Activated naive CD8-positive, alpha-beta T cell treated with anti-CD3 and anti-CD28 coated beads, Interleukin-2, amount 10 ng/mL, durations not matched to agents 7 days and 5 days (primary cell): ENCODE data around the gene EXOG. TPM values are rescaled to one million over a fixed set of nuclear protein-coding genes. Genes with fewer than 3 reads are reported as not detected.

Source experiments
- ATAC-seq: fragments of 150-1000 bp; cut with Tn5 transposase; one replicate; pipeline ENCODE4 v1.10.0; 2021; ENCODE audit warnings: low read depth, moderate library complexity
- POLR2A ChIA-PET: fragments of 350-600 bp; sonication (Branson Sonifier 250); formaldehyde crosslinking; loops from one replicate; lab custom pipeline; 2021; ENCODE audit warnings: antibody characterized with exemption; lab: Charles Lee
- DNase-seq: peaks from one replicate; pipeline ENCODE4 v3.0.0; 2021
- H3K27ac Mint-ChIP-seq: one replicate; pipeline ENCODE4 v1.8.0; 2022; ENCODE audit warnings: mild to moderate bottlenecking, mixed read lengths
- H3K27me3 Mint-ChIP-seq: one replicate; pipeline ENCODE4 v1.8.0; 2022; ENCODE audit warnings: mild to moderate bottlenecking, moderate library complexity, mixed read lengths
- H3K36me3 Mint-ChIP-seq: one replicate; pipeline ENCODE4 v1.8.0; 2021; ENCODE audit warnings: mild to moderate bottlenecking, mixed read lengths
- H3K4me1 Mint-ChIP-seq: one replicate; pipeline ENCODE4 v1.8.0; 2021; ENCODE audit warnings: mixed read lengths
- H3K4me3 Mint-ChIP-seq: one replicate; pipeline ENCODE4 v1.8.0; 2022; ENCODE audit warnings: mild to moderate bottlenecking, moderate library complexity, mixed read lengths
- H3K9me3 Mint-ChIP-seq: one replicate; pipeline ENCODE4 v1.8.0; 2021; ENCODE audit warnings: mixed read lengths
- total RNA-seq, 2 experiments: library from RNA; stranded (reverse); gene quantifications; one replicate each; pipeline ENCODE4 v1.2.3, GENCODE V29; 2021

EXOG gene
- total RNA-seq, 2 experiments from 2014 or later = 21.9 to 22.8 TPM

- no peak for DNase-seq
- H3K4me3 Mint-ChIP-seq = no peak overlapping the region
- POLR2A ChIA-PET = no interaction called here
These were observed 18.2 kb upstream of the EXOG start for GRCh38 chr3:38477839-38478450.

GRCh38 chr3:38478901-38479300 lies 17.2 kb upstream of the EXOG start:
- no peak overlapping the region for H3K27ac Mint-ChIP-seq
- POLR2A ChIA-PET = no interaction called here
- no peaks in the 10 kb centered on the region for H3K36me3 Mint-ChIP-seq
- no peaks in the 10 kb centered on the region for H3K9me3 Mint-ChIP-seq
- H3K4me3 Mint-ChIP-seq = no peak overlapping the region
- DNase-seq = no peak
- no peaks in the 10 kb centered on the region for H3K4me1 Mint-ChIP-seq
- ATAC-seq = no peak
- H3K27me3 Mint-ChIP-seq = no peaks in the 10 kb centered on the region

More at GRCh38 chr3:38477839-38478450, 18.2 kb upstream of the EXOG start:
- H3K27ac Mint-ChIP-seq = no peak overlapping the region
- peaks cover 2% of the 10 kb centered on the region for H3K4me1 Mint-ChIP-seq
- no peak for ATAC-seq
- no peaks in the 10 kb centered on the region for H3K9me3 Mint-ChIP-seq
- H3K36me3 Mint-ChIP-seq = no peaks in the 10 kb centered on the region
- no peaks in the 10 kb centered on the region for H3K27me3 Mint-ChIP-seq

- Mint-ChIP-seq H3K27ac (no peak overlapping the region), H3K4me3 (no peak overlapping the region), H3K4me1 (no peaks in the 10 kb centered on the region), H3K27me3 (no peaks in the 10 kb centered on the region), H3K9me3 (no peaks in the 10 kb centered on the region), H3K36me3 (no peaks in the 10 kb centered on the region)
- peak; percentile 43 for DNase-seq
- POLR2A ChIA-PET = interaction anchor here (0.6 kb wide), 1 partner anchor 8 kb away, joined by 3 read pairs; no protein-coding TSS in a partner anchor
- peak; percentile 70 for ATAC-seq
These were observed 16.6 kb upstream of the EXOG start for GRCh38 chr3:38479431-38480092.

GRCh38 chr3:38480093-38480445 lies 16.1 kb upstream of the EXOG start:
- ATAC-seq (no peak), DNase-seq (no peak)
- no peaks in the 10 kb centered on the region for H3K9me3 Mint-ChIP-seq
- no peaks in the 10 kb centered on the region for H3K36me3 Mint-ChIP-seq
- H3K27ac Mint-ChIP-seq = no peak overlapping the region
- no peak overlapping the region for H3K4me3 Mint-ChIP-seq
- POLR2A ChIA-PET = interaction anchor here (0.6 kb wide), 1 partner anchor 8 kb away, joined by 3 read pairs; no protein-coding TSS in a partner anchor
- H3K27me3 Mint-ChIP-seq = no peaks in the 10 kb centered on the region
- no peaks in the 10 kb centered on the region for H3K4me1 Mint-ChIP-seq

- ATAC-seq (no peak), DNase-seq (no peak)
- no peaks in the 10 kb centered on the region for H3K4me1 Mint-ChIP-seq
- H3K4me3 Mint-ChIP-seq = no peak overlapping the region
- no peak overlapping the region for H3K27ac Mint-ChIP-seq
- no peaks in the 10 kb centered on the region for H3K9me3 Mint-ChIP-seq
- POLR2A ChIA-PET = no interaction called here
- no peaks in the 10 kb centered on the region for H3K36me3 Mint-ChIP-seq
- no peaks in the 10 kb centered on the region for H3K27me3 Mint-ChIP-seq
These were observed 15.2 kb upstream of the EXOG start for GRCh38 chr3:38480930-38481329.

GRCh38 chr3:38482951-38483350 lies 13.2 kb upstream of the EXOG start:
- Mint-ChIP-seq H3K9me3 (no peaks in the 10 kb centered on the region), H3K4me3 (no peak overlapping the region), H3K27me3 (no peaks in the 10 kb centered on the region), H3K36me3 (no peaks in the 10 kb centered on the region), H3K4me1 (peaks cover 2% of the 10 kb centered on the region), H3K27ac (no peak overlapping the region)
- POLR2A ChIA-PET = no interaction called here
- ATAC-seq = no peak
- no peak for DNase-seq

GRCh38 chr3:38487323-38487722 lies 8.8 kb upstream of the EXOG start:
- Mint-ChIP-seq H3K4me3 (no peak overlapping the region), H3K9me3 (no peaks in the 10 kb centered on the region), H3K4me1 (peaks cover 2% of the 10 kb centered on the region), H3K27ac (no peak overlapping the region), H3K36me3 (no peaks in the 10 kb centered on the region), H3K27me3 (no peaks in the 10 kb centered on the region)
- POLR2A ChIA-PET = no interaction called here
- no peak for DNase-seq
- ATAC-seq = peak; percentile 30

- POLR2A ChIA-PET = no interaction called here
- no peak for DNase-seq
- peaks cover 2% of the 10 kb centered on the region for H3K4me1 Mint-ChIP-seq
- no peak overlapping the region for H3K4me3 Mint-ChIP-seq
- no peaks in the 10 kb centered on the region for H3K9me3 Mint-ChIP-seq
- no peak for ATAC-seq
- no peak overlapping the region for H3K27ac Mint-ChIP-seq
- no peaks in the 10 kb centered on the region for H3K27me3 Mint-ChIP-seq
- H3K36me3 Mint-ChIP-seq = no peaks in the 10 kb centered on the region
These were observed 7.2 kb upstream of the EXOG start for GRCh38 chr3:38488949-38489348.

- POLR2A ChIA-PET = no interaction called here
- Mint-ChIP-seq H3K4me3 (no peak overlapping the region), H3K27me3 (no peaks in the 10 kb centered on the region), H3K4me1 (peaks cover 2% of the 10 kb centered on the region), H3K27ac (no peak overlapping the region), H3K36me3 (no peaks in the 10 kb centered on the region), H3K9me3 (no peaks in the 10 kb centered on the region)
- DNase-seq = no peak
- no peak for ATAC-seq
These were observed 6.4 kb upstream of the EXOG start for GRCh38 chr3:38489766-38490165.

GRCh38 chr3:38490281-38491030 lies 5.7 kb upstream of the EXOG start:
- H3K4me3 Mint-ChIP-seq = no peak overlapping the region
- POLR2A ChIA-PET = no interaction called here
- no peaks in the 10 kb centered on the region for H3K27me3 Mint-ChIP-seq
- H3K27ac Mint-ChIP-seq = no peak overlapping the region
- H3K36me3 Mint-ChIP-seq = no peaks in the 10 kb centered on the region
- no peaks in the 10 kb centered on the region for H3K9me3 Mint-ChIP-seq
- no peak for DNase-seq
- ATAC-seq = no peak
- H3K4me1 Mint-ChIP-seq = peaks cover 2% of the 10 kb centered on the region

- H3K36me3 Mint-ChIP-seq = no peaks in the 10 kb centered on the region
- POLR2A ChIA-PET = no interaction called here
- DNase-seq (no peak), ATAC-seq (no peak)
- H3K4me3 Mint-ChIP-seq = no peak overlapping the region
- no peaks in the 10 kb centered on the region for H3K27me3 Mint-ChIP-seq
- H3K4me1 Mint-ChIP-seq = peaks cover 2% of the 10 kb centered on the region
- H3K27ac Mint-ChIP-seq = no peak overlapping the region
- no peaks in the 10 kb centered on the region for H3K9me3 Mint-ChIP-seq
These were observed 4.9 kb upstream of the EXOG start for GRCh38 chr3:38491215-38491614.

GRCh38 chr3:38493031-38493430 lies 3.1 kb upstream of the EXOG start:
- Mint-ChIP-seq H3K27me3 (no peaks in the 10 kb centered on the region), H3K4me3 (no peak overlapping the region), H3K27ac (no peak overlapping the region), H3K4me1 (peaks cover 8% of the 10 kb centered on the region), H3K9me3 (no peaks in the 10 kb centered on the region), H3K36me3 (no peaks in the 10 kb centered on the region)
- POLR2A ChIA-PET = no interaction called here
- ATAC-seq = no peak
- no peak for DNase-seq

GRCh38 chr3:38497031-38497430 lies 891 bp downstream of the EXOG start:
- Mint-ChIP-seq H3K4me3 (peak overlapping the region; percentile 95), H3K27ac (peak overlapping the region; percentile 87), H3K9me3 (no peaks in the 10 kb centered on the region), H3K27me3 (no peaks in the 10 kb centered on the region), H3K36me3 (peaks cover 7% of the 10 kb centered on the region), H3K4me1 (peaks cover 13% of the 10 kb centered on the region)
- ATAC-seq = no peak
- POLR2A ChIA-PET = interaction anchor here (0.6 to 1.6 kb wide), 5 partner anchors 91 to 1967 kb away, joined by 3 to 4 read pairs (median 3); partner anchors contain the start of gene XYLB
- no peak for DNase-seq
